NCI-H2107 (cell line): Measurements from ENCODE around the gene PIGX.
A peak's percentile ranks its signal among the peaks of the same experiment; 100 is the strongest.
"Not testable (repeated sequence)": the region's sequence is repeated elsewhere in the genome, so short reads cannot be mapped to it uniquely, and the experiment has no call there.

Source experiments
- DNase-seq: peaks from one replicate; lab custom pipeline; 2025; lab: John Stamatoyannopoulos, UW

Gene PIGX

GRCh38 chr3:196706327-196706726, 5.8 kb upstream of the PIGX start:
- DNase-seq = no peak

- no peak for DNase-seq
These were observed 5.4 kb upstream of the PIGX start for GRCh38 chr3:196706731-196707130.

- DNase-seq = no peak
These were observed 4.6 kb upstream of the PIGX start for GRCh38 chr3:196707566-196707965.

- DNase-seq = no peak
These were observed 3.7 kb upstream of the PIGX start for GRCh38 chr3:196708467-196708866.

GRCh38 chr3:196712514-196713413, 587 bp downstream of the PIGX start:
- DNase-seq = peak; percentile 57

GRCh38 chr3:196717162-196717561, 5.0 kb downstream of the PIGX start:
- not testable (repeated sequence) for DNase-seq

GRCh38 chr3:196721097-196721496, 8.9 kb downstream of the PIGX start:
- no peak for DNase-seq

GRCh38 chr3:196726788-196727675, 14.9 kb downstream of the PIGX start:
- no peak for DNase-seq

GRCh38 chr3:196735751-196736150, 23.6 kb downstream of the PIGX start:
- DNase-seq = no peak

- DNase-seq = no peak
These were observed 24.6 kb downstream of the PIGX start for GRCh38 chr3:196736670-196737374.

GRCh38 chr3:196737655-196738054, 25.5 kb downstream of the PIGX start:
- DNase-seq = no peak

GRCh38 chr3:196739671-196740480, 27.7 kb downstream of the PIGX start, which contains the start of gene PAK2:
Gene PAK2, plus strand, starts transcription at chr3:196739857. Its CDS starts 42,790 bp downstream, at chr3:196782647.
- DNase-seq = peak; percentile 97

GRCh38 chr3:196740481-196741248, 28.5 kb downstream of the PIGX start:
- DNase-seq = peak; percentile 62

GRCh38 chr3:196741249-196741889, 29.2 kb downstream of the PIGX start:
- DNase-seq = no peak

GRCh38 chr3:196743569-196743968, 31.4 kb downstream of the PIGX start:
- DNase-seq = not testable (repeated sequence)

GRCh38 chr3:196749125-196749524, 36.9 kb downstream of the PIGX start:
- no peak for DNase-seq

GRCh38 chr3:196753201-196753600, 41.0 kb downstream of the PIGX start:
- no peak for DNase-seq

- DNase-seq = no peak
These were observed 42.2 kb downstream of the PIGX start for GRCh38 chr3:196754091-196754981.

GRCh38 chr3:196756732-196757131, 44.6 kb downstream of the PIGX start:
- DNase-seq = no peak
